Measurements from ENCODE around the gene GMPR.

The GMPR gene

GRCh38 chr6:16241321-16241689 is 2.9 kb downstream of the GMPR start:
- TF ChIP-seq CTCF (IDR thresholded peaks at IDR 0.05): no peak
- Histone ChIP-seq H3K27ac (peak overlapping the region; percentile 65 to 87), H3K4me3 (peak overlapping the region; percentile 88)
- no peak for DNase-seq (ENCODE audit: low spot score)

GRCh38 chr6:16243055-16243454 is 4.7 kb downstream of the GMPR start:
- Histone ChIP-seq H3K4me3 (no peak overlapping the region), H3K27ac (peak overlapping the region; percentile 65 to 76)
- no peak for TF ChIP-seq CTCF (IDR thresholded peaks at IDR 0.05)
- DNase-seq (ENCODE audit: low spot score): peak; percentile 81

GRCh38 chr6:16243664-16244063 is 5.3 kb downstream of the GMPR start:
- DNase-seq (ENCODE audit: low spot score): no peak
- TF ChIP-seq CTCF (IDR thresholded peaks at IDR 0.05): no peak
- Histone ChIP-seq H3K27ac (peak overlapping the region; percentile 65 to 76), H3K4me3 (no peak overlapping the region)

- H3K4me3 ChIP-seq: peak overlapping the region; percentile 38
- DNase-seq (ENCODE audit: low spot score): no peak
- TF ChIP-seq CTCF (IDR thresholded peaks at IDR 0.05): no peak
- peak overlapping the region; percentile 77 to 86 for H3K27ac ChIP-seq
These were observed 6.1 kb downstream of the GMPR start for GRCh38 chr6:16244446-16244845.

- H3K4me3 ChIP-seq: peak overlapping the region; percentile 38
- DNase-seq (ENCODE audit: low spot score): no peak
- TF ChIP-seq CTCF (IDR thresholded peaks at IDR 0.05): no peak
- H3K27ac ChIP-seq: peak overlapping the region; percentile 77 to 86
These were observed 6.6 kb downstream of the GMPR start for GRCh38 chr6:16244869-16245451.

- Histone ChIP-seq H3K27ac (no peak overlapping the region), H3K4me3 (no peak overlapping the region)
- no peak for DNase-seq (ENCODE audit: low spot score)
- TF ChIP-seq CTCF (IDR thresholded peaks at IDR 0.05): no peak
These were observed 10.0 kb downstream of the GMPR start for GRCh38 chr6:16248271-16248853.

- no peak for TF ChIP-seq CTCF (IDR thresholded peaks at IDR 0.05)
- Histone ChIP-seq H3K27ac (no peak overlapping the region), H3K4me3 (no peak overlapping the region)
- DNase-seq (ENCODE audit: low spot score): no peak
These were observed 11.6 kb downstream of the GMPR start for GRCh38 chr6:16249971-16250370.
